Esophagus muscularis mucosa (tissue), 4 donors: ENCODE results near the gene HK3. TPM values are rescaled to one million over a fixed set of nuclear protein-coding genes. Genes with fewer than 3 reads are reported as not detected.

ENCODE experiments used
- DNase-seq: peaks from one replicate; pipeline ENCODE4 v3.0.0-alpha.2; 2017; ENCODE audit errors: extremely low spot score
- H3K27ac ChIP-seq, 4 donors: fragments of 200-600 bp; sonication (generic); replicated peaks in 1 of 4; 1 replicate in 3 of 4; 2 replicates in 1 of 4; pipeline ENCODE4 v1.5.1; 2016 to 2019; ENCODE audit warnings: mild to moderate bottlenecking in 1 of 4
- H3K27me3 ChIP-seq, 4 donors: fragments of 200-600 bp; sonication (generic); one replicate each; pipeline versions ENCODE4 v1.5.1 to v1.6.0; 2016 to 2019
- H3K36me3 ChIP-seq, 4 donors: fragments of 200-600 bp; sonication (generic); one replicate each; pipeline ENCODE4 v1.5.1; 2016 to 2019
- H3K4me1 ChIP-seq, 4 donors: fragments of 200-600 bp; sonication (generic); one replicate each; pipeline ENCODE4 v1.5.1; 2016 to 2019
- H3K4me3 ChIP-seq, 4 donors: fragments of 200-600 bp; sonication (generic); 1 replicate in 2 of 4; 2 replicates in 2 of 4; pipeline ENCODE4 v1.5.1; 2016 to 2019; ENCODE audit warnings: mild to moderate bottlenecking in 4 of 4, moderate library complexity in 1 of 4
- H3K9me3 ChIP-seq, 4 donors: fragments of 200-600 bp; sonication (generic); 1 replicate in 3 of 4; 2 replicates in 1 of 4; pipeline ENCODE4 v1.5.1; 2016 to 2019
- EP300 ChIP-seq: sonication (generic); formaldehyde crosslinking; IDR thresholded peaks from one replicate; pipeline ENCODE4 v1.6.1; 2017; ENCODE audit warnings: antibody characterized with exemption
- POLR2A ChIP-seq: fragments of 450-650 bp; IDR thresholded peaks from one replicate; pipeline ENCODE4 v1.6.1; 2017; ENCODE audit warnings: antibody characterized with exemption, moderate library complexity, mild to moderate bottlenecking, low read depth
- POLR2AphosphoS5 ChIP-seq, 2 donors: sonication (generic); formaldehyde crosslinking; IDR thresholded peaks; one replicate each; pipeline ENCODE4 v1.6.1; 2017; ENCODE audit warnings: antibody characterized with exemption in 2 of 2
- WGBS: methylation state at CpG from one replicate; pipeline ENCODE4 v1.1.5; 2018; 5-methylcytosine and 5-hydroxymethylcytosine counted together
- intact Hi-C: fragments of 100-400 bp; cut with DNase I; formaldehyde crosslinking; loops from one replicate; pipeline ENCODE4 v1.15.1; 2023
- total RNA-seq, 4 donors: library from RNA; depleted of rRNA; stranded (reverse); fragments of >200 nt; gene quantifications; one replicate each; pipeline versions ENCODE4 v1.1.0 to v1.2.1, GENCODE V29; 2016
- TF ChIP-seq, protein P1 (sequence below), 3 experiments: fragments of 200-600 bp in 2 of 3; fragments of 450-650 bp in 1 of 3; sonication (generic) in 2 of 3; IDR thresholded peaks; one replicate each; pipeline ENCODE4 v1.5.1; 2017 to 2019; ENCODE audit warnings: antibody characterized with exemption in 3 of 3, mild to moderate bottlenecking in 2 of 3, moderate library complexity in 1 of 3

Gene HK3
- total RNA-seq, 4 donors from 2014 or later, result 3.8 to 11.6 (median 6.9) TPM

DNA sequence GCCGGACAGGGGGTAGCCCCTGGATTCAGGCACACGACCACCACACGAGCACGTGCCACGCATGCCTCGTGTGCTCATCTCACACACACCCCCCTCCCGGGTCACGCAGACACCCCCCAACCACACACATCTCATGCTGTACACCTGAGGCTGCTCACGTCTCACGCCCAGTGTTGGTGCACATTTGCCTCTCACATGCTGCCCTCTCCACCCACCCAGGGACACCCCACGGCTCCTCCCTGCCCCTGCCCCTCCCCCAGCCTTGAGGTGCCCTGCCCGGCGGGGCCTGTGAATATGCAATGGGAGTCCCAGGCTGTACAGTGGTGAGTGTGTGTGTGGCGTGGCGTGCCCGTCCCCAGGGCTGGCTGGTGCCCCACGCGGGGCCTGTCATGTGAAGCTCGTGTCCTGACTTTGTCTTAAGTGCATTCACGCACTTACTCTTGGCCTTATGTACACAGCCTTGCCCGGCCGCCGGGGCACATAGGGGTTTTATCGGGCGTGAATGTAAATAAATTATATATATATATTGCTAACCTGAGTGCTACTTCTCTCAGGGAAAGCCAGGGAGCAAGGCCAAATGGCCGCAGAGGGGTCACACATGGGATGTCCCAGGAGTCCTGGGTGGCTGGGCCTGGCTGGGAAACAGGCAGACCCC, 18.7 kb downstream of the HK3 start:
- TF ChIP-seq, protein P1, sequence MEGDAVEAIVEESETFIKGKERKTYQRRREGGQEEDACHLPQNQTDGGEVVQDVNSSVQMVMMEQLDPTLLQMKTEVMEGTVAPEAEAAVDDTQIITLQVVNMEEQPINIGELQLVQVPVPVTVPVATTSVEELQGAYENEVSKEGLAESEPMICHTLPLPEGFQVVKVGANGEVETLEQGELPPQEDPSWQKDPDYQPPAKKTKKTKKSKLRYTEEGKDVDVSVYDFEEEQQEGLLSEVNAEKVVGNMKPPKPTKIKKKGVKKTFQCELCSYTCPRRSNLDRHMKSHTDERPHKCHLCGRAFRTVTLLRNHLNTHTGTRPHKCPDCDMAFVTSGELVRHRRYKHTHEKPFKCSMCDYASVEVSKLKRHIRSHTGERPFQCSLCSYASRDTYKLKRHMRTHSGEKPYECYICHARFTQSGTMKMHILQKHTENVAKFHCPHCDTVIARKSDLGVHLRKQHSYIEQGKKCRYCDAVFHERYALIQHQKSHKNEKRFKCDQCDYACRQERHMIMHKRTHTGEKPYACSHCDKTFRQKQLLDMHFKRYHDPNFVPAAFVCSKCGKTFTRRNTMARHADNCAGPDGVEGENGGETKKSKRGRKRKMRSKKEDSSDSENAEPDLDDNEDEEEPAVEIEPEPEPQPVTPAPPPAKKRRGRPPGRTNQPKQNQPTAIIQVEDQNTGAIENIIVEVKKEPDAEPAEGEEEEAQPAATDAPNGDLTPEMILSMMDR (IDR thresholded peaks at IDR 0.05), result no peak
- no peak for TF ChIP-seq POLR2AphosphoS5 (IDR thresholded peaks at IDR 0.05)
- Histone ChIP-seq H3K27ac (no peak overlapping the region), H3K27me3 (peaks cover 0 to 42% (median 0%) of the 10 kb centered on the region in 4 donors), H3K9me3 (no peaks in the 10 kb centered on the region), H3K4me1 (no peaks in the 10 kb centered on the region), H3K36me3 (no peaks in the 10 kb centered on the region), H3K4me3 (no peak overlapping the region)
- intact Hi-C loops, result no loop called here
- 90% methylated on average over 20 of the region's 26 CpGs for WGBS
- DNase-seq, result no peak

DNA sequence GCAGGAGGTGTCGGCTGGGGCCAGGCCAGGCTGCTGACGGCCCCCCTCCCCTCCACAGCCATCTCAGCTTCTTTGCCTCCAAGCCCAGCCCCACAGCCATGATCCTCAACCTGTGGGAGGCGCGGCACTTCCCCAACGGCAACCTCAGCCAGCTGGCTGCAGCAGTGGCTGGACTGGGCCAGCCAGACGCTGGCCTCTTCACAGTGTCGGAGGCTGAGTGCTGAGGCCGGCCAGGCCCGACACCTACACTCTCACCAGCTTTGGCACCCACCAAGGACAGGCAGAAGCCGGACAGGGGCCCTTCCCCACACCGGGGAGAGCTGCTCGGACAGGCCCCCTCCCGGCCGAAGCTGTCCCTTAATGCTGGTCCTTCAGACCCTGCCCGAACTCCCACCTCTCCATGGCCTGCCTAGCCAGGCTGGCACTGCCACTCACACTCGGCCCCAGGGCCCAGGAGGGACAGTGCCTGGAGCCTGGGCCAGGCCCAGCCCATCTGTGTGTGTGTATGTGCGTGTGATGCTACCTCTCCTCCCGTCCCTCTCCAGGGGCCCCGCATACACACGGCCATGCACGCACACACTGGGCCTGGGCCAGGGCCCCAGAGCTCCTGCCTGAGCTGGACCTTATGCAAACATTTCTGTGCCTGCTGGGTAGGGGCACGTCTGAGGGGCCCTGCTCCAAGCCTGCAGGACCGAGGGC, 19.3 kb downstream of the HK3 start:
- no peaks in the 10 kb centered on the region for H3K4me1 ChIP-seq
- no peak overlapping the region for H3K4me3 ChIP-seq
- peaks cover 0 to 48% (median 0%) of the 10 kb centered on the region in 4 donors for H3K27me3 ChIP-seq
- intact Hi-C loops, result no loop called here
- no peak overlapping the region for H3K27ac ChIP-seq
- TF ChIP-seq POLR2AphosphoS5 (IDR thresholded peaks at IDR 0.05) (no peak), EP300 (no peak), POLR2A (no peak)
- TF ChIP-seq, protein P1 (IDR thresholded peaks at IDR 0.05), result no peak
- 81% methylated on average over 10 of the region's 23 CpGs for WGBS
- H3K36me3 ChIP-seq, result no peaks in the 10 kb centered on the region
- no peaks in the 10 kb centered on the region for H3K9me3 ChIP-seq
- no peak for DNase-seq

- no peak for TF ChIP-seq EP300
- TF ChIP-seq POLR2A, result no peak
- no peak for TF ChIP-seq POLR2AphosphoS5 (IDR thresholded peaks at IDR 0.05)
- TF ChIP-seq, protein P1 (IDR thresholded peaks at IDR 0.05), result no peak
- 92% methylated on average over 18 of the region's 23 CpGs for WGBS
- H3K27me3 ChIP-seq, result peaks cover 0 to 55% (median 0%) of the 10 kb centered on the region in 4 donors
- intact Hi-C loops, result no loop called here
- no peak for DNase-seq
- no peaks in the 10 kb centered on the region for H3K36me3 ChIP-seq
- H3K27ac ChIP-seq, result no peak overlapping the region
- H3K4me1 ChIP-seq, result no peaks in the 10 kb centered on the region
- no peak overlapping the region for H3K4me3 ChIP-seq
- H3K9me3 ChIP-seq, result no peaks in the 10 kb centered on the region
Measured at GRCh38 chr5:176878906-176879662, 20.1 kb downstream of the HK3 start.

GRCh38 chr5:176878463-176878862, 20.7 kb downstream of the HK3 start:
- no peaks in the 10 kb centered on the region for H3K9me3 ChIP-seq
- no peaks in the 10 kb centered on the region for H3K36me3 ChIP-seq
- no peaks in the 10 kb centered on the region for H3K4me1 ChIP-seq
- DNase-seq, result no peak
- H3K27me3 ChIP-seq, result peaks cover 0 to 61% (median 0%) of the 10 kb centered on the region in 4 donors
- no peak for TF ChIP-seq EP300
- TF ChIP-seq POLR2A, result no peak
- no peak for TF ChIP-seq POLR2AphosphoS5 (IDR thresholded peaks at IDR 0.05)
- TF ChIP-seq, protein P1 (IDR thresholded peaks at IDR 0.05), result no peak
- no peak overlapping the region for H3K27ac ChIP-seq
- intact Hi-C loops, result no loop called here
- H3K4me3 ChIP-seq, result no peak overlapping the region
- WGBS, result 97% methylated on average over 5 of the region's 12 CpGs
